ENCODE measurements around the gene MYH10.
"Not testable (repeated sequence)": the region's sequence is repeated elsewhere in the genome, so short reads cannot be mapped to it uniquely, and the experiment has no call there.

MYH10 gene

DNA sequence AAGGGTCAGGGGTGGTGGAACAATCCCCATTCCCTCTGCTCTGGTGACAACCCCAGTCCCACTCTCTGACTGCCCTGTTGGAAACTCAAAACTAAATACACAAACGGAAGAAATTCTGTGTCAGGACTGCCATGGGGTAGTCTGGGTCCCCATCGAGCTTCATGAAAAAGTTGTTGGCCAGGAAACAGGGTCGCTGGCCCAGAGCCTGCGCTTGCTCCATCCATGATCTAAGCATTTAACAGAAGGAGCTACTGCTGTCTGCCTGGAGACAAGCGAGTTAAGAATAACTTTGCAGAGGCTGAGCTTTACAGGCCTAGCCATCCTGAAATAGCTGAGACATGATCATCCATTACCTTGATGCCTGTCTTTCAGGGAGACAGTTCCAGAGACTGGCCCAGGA is 32.4 kb upstream of the MYH10 start:
- H3K36me3 ChIP-seq, result no peaks in the 10 kb centered on the region
- H3K27ac ChIP-seq, result no peak overlapping the region

GRCh38 chr17:8662076-8662831 is 31.7 kb upstream of the MYH10 start:
- Histone ChIP-seq H3K27ac (no peak overlapping the region), H3K9me3 (ENCODE audit: severe bottlenecking) (no peaks in the 10 kb centered on the region), H3K4me3 (ENCODE audit: low read depth, low read length) (no peak overlapping the region), H3K36me3 (no peaks in the 10 kb centered on the region), H3K27me3 (ENCODE audit: insufficient read depth, low read depth, severe bottlenecking) (no peaks in the 10 kb centered on the region)
- TF ChIP-seq, protein P1, sequence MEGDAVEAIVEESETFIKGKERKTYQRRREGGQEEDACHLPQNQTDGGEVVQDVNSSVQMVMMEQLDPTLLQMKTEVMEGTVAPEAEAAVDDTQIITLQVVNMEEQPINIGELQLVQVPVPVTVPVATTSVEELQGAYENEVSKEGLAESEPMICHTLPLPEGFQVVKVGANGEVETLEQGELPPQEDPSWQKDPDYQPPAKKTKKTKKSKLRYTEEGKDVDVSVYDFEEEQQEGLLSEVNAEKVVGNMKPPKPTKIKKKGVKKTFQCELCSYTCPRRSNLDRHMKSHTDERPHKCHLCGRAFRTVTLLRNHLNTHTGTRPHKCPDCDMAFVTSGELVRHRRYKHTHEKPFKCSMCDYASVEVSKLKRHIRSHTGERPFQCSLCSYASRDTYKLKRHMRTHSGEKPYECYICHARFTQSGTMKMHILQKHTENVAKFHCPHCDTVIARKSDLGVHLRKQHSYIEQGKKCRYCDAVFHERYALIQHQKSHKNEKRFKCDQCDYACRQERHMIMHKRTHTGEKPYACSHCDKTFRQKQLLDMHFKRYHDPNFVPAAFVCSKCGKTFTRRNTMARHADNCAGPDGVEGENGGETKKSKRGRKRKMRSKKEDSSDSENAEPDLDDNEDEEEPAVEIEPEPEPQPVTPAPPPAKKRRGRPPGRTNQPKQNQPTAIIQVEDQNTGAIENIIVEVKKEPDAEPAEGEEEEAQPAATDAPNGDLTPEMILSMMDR (IDR thresholded peaks at IDR 0.05; ENCODE audit: low read depth, low read length), result no peak
- no peak for DNase-seq

More for the DNA sequence above, 32.4 kb upstream of the MYH10 start:
- DNase-seq, result no peak
- Histone ChIP-seq H3K4me3 (ENCODE audit: low read depth, low read length) (no peak overlapping the region), H3K9me3 (ENCODE audit: severe bottlenecking) (no peaks in the 10 kb centered on the region), H3K27me3 (ENCODE audit: insufficient read depth, low read depth, severe bottlenecking) (no peaks in the 10 kb centered on the region)
- TF ChIP-seq, protein P1 (IDR thresholded peaks at IDR 0.05; ENCODE audit: low read depth, low read length), result no peak

GRCh38 chr17:8660709-8661108 is 30.2 kb upstream of the MYH10 start:
- not testable (repeated sequence) for H3K27ac ChIP-seq; H3K4me3 ChIP-seq (ENCODE audit: low read depth, low read length); H3K27me3 ChIP-seq (ENCODE audit: insufficient read depth, low read depth, severe bottlenecking); H3K36me3 ChIP-seq; DNase-seq; H3K9me3 ChIP-seq (ENCODE audit: severe bottlenecking)

DNA sequence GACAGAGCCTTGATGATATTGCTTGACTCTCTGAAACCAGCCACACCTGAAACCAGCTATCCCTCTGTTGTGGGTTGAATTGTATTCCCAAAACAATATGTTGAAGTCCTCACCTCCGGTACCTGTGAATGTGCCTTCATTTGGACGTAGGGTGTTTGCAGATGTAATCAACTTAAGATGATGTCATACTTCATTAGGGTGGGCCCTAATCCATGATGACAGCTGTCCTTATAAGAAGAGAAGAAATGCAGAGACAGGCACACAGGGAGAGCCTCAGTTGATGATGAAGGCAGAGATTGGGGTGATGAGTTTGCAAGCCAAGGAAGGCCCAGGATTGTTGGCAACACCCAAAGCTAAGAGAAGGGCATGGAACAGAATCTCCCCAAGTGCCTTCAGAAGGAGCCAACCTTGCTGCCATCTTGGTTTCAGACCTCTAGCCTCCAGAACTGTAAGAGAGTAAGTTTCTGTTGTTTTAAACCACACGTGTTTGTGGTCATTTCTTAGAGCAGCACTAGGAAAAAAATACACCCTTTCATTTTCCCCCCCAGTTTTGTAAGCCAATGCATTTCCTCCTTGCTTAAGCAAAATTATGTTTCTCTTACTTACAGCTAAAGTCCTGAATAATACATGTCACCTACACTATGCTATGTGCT is 29.4 kb upstream of the MYH10 start:
- no peak for DNase-seq
- no peak overlapping the region for H3K4me3 ChIP-seq (ENCODE audit: low read depth, low read length)

DNA sequence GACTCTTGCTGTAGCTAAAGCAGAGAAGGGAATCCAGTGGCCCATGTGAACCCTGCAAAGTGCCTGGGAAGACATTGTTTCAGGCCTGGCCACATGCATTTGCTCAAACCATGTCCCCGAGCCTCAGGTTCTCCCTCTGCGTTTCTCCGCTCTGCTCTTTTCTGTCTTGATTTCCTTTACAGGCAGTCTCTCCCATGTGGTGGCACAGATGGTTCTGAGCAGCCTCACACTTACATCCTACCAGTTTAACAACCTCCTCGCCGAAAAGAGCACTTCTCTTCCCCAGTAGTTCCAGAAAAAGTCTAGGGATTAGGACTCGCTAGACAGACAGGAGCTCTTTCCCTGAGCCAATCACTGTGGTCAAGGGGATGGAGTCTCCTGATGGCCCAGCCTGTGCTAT is 28.3 kb upstream of the MYH10 start:
- TF ChIP-seq, protein P1 (IDR thresholded peaks at IDR 0.05; ENCODE audit: low read depth, low read length), result no peak
- Histone ChIP-seq H3K36me3 (no peaks in the 10 kb centered on the region), H3K27me3 (ENCODE audit: insufficient read depth, low read depth, severe bottlenecking) (no peaks in the 10 kb centered on the region), H3K27ac (no peak overlapping the region), H3K9me3 (ENCODE audit: severe bottlenecking) (peaks cover 2% of the 10 kb centered on the region), H3K4me3 (ENCODE audit: low read depth, low read length) (no peak overlapping the region)
- no peak for DNase-seq

More for the DNA sequence above, 29.4 kb upstream of the MYH10 start:
- Histone ChIP-seq H3K27me3 (ENCODE audit: insufficient read depth, low read depth, severe bottlenecking) (no peaks in the 10 kb centered on the region), H3K27ac (no peak overlapping the region), H3K9me3 (ENCODE audit: severe bottlenecking) (peaks cover 2% of the 10 kb centered on the region), H3K36me3 (no peaks in the 10 kb centered on the region)
- TF ChIP-seq, protein P1 (IDR thresholded peaks at IDR 0.05; ENCODE audit: low read depth, low read length), result no peak

- TF ChIP-seq, protein P1 (IDR thresholded peaks at IDR 0.05; ENCODE audit: low read depth, low read length), result no peak
- Histone ChIP-seq H3K27ac (no peak overlapping the region), H3K27me3 (ENCODE audit: insufficient read depth, low read depth, severe bottlenecking) (no peaks in the 10 kb centered on the region), H3K9me3 (ENCODE audit: severe bottlenecking) (peaks cover 2% of the 10 kb centered on the region), H3K36me3 (no peaks in the 10 kb centered on the region), H3K4me3 (ENCODE audit: low read depth, low read length) (no peak overlapping the region)
- DNase-seq, result no peak
Measured at GRCh38 chr17:8656693-8657092, 26.2 kb upstream of the MYH10 start.

All from WERI-Rb-1 (cell line).